ENCODE measurements around the gene CASP3. TPM values are rescaled to one million over a fixed set of nuclear protein-coding genes. Genes with fewer than 3 reads are reported as not detected.

The CASP3 gene
- total RNA-seq, 1 donor from 2014 or later: 12.1 TPM

GRCh38 chr4:184583738-184584502 is 65.3 kb downstream of the CASP3 start:
- DNase-seq: no peak
- H3K27me3 ChIP-seq (ENCODE audit: low read depth): no peaks in the 10 kb centered on the region
- no peaks in the 10 kb centered on the region for H3K36me3 ChIP-seq
- H3K9me3 ChIP-seq (replicated peaks): peaks cover 20% of the 10 kb centered on the region
- H3K4me1 ChIP-seq: no peaks in the 10 kb centered on the region
- H3K27ac ChIP-seq (replicated peaks): no peak overlapping the region
- H3K4me3 ChIP-seq: no peak overlapping the region
- TF ChIP-seq, protein P1, sequence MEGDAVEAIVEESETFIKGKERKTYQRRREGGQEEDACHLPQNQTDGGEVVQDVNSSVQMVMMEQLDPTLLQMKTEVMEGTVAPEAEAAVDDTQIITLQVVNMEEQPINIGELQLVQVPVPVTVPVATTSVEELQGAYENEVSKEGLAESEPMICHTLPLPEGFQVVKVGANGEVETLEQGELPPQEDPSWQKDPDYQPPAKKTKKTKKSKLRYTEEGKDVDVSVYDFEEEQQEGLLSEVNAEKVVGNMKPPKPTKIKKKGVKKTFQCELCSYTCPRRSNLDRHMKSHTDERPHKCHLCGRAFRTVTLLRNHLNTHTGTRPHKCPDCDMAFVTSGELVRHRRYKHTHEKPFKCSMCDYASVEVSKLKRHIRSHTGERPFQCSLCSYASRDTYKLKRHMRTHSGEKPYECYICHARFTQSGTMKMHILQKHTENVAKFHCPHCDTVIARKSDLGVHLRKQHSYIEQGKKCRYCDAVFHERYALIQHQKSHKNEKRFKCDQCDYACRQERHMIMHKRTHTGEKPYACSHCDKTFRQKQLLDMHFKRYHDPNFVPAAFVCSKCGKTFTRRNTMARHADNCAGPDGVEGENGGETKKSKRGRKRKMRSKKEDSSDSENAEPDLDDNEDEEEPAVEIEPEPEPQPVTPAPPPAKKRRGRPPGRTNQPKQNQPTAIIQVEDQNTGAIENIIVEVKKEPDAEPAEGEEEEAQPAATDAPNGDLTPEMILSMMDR (IDR thresholded peaks at IDR 0.05; ENCODE audit: borderline replicate concordance): no peak
- intact Hi-C loops (cut with micrococcal nuclease): no loop called here

Other genes starting within 250 kb of the CASP3 start
- 25.9 TPM for gene IRF2, start 174.9 kb downstream of the CASP3 start, total RNA-seq
- 10.6 TPM for gene PRIMPOL, start 291 bp upstream of the CASP3 start, total RNA-seq
- gene CENPU, start 84.6 kb upstream of the CASP3 start, total RNA-seq: 1.8 TPM
- gene ACSL1, start 176.5 kb upstream of the CASP3 start, total RNA-seq: 316 TPM